Ureter (tissue), 1 donor: Measurements from ENCODE around the gene RIMS4. TPM values are rescaled to one million over a fixed set of nuclear protein-coding genes. Genes with fewer than 3 reads are reported as not detected.

Experiments
- DNase-seq: peaks from one replicate; pipeline ENCODE4 v3.0.0-alpha.2; 2020; ENCODE audit warnings: low spot score
- total RNA-seq: library from RNA; stranded (reverse); gene quantifications from one replicate; pipeline ENCODE4 v1.2.4, GENCODE V29; 2023
- donor health status: DM: yes; HTN: yes; CAD: no.

The RIMS4 gene
- total RNA-seq, 1 donor from 2014 or later: 0.44 TPM

- DNase-seq: no peak
Measured at GRCh38 chr20:44720997-44721784, 89.2 kb downstream of the RIMS4 start.

GRCh38 chr20:44720621-44720996, 89.7 kb downstream of the RIMS4 start:
- DNase-seq: no peak

- no peak for DNase-seq
Measured at GRCh38 chr20:44719841-44720240, 90.5 kb downstream of the RIMS4 start.

- DNase-seq: no peak
Measured at GRCh38 chr20:44717986-44718385, 92.4 kb downstream of the RIMS4 start.

GRCh38 chr20:44716309-44717106, 93.8 kb downstream of the RIMS4 start:
- no peak for DNase-seq

GRCh38 chr20:44715499-44716308, 94.6 kb downstream of the RIMS4 start:
- DNase-seq: no peak

GRCh38 chr20:44714701-44715498, 95.4 kb downstream of the RIMS4 start, which contains the start of gene CCN5:
CCN5 (plus strand) TSS chr20:44715369; CDS start chr20:44715391, 22 bp downstream.
- peak; percentile 91 for DNase-seq

- no peak for DNase-seq
Measured at GRCh38 chr20:44714102-44714700, 96.1 kb downstream of the RIMS4 start.

- DNase-seq: no peak
Measured at GRCh38 chr20:44711237-44711636, 99.1 kb downstream of the RIMS4 start.

GRCh38 chr20:44709797-44710196, 100.5 kb downstream of the RIMS4 start:
- no peak for DNase-seq

GRCh38 chr20:44709380-44709779, 101.0 kb downstream of the RIMS4 start:
- DNase-seq: no peak

- no peak for DNase-seq
Measured at GRCh38 chr20:44707018-44707579, 103.2 kb downstream of the RIMS4 start.

GRCh38 chr20:44706301-44707017, 103.9 kb downstream of the RIMS4 start:
- no peak for DNase-seq

- DNase-seq: no peak
Measured at GRCh38 chr20:44705364-44706094, 104.8 kb downstream of the RIMS4 start.

- no peak for DNase-seq
Measured at GRCh38 chr20:44704551-44704971, 105.8 kb downstream of the RIMS4 start.

GRCh38 chr20:44703956-44704488, 106.3 kb downstream of the RIMS4 start:
- no peak for DNase-seq

- no peak for DNase-seq
Measured at GRCh38 chr20:44703183-44703925, 107.0 kb downstream of the RIMS4 start.

- DNase-seq: peak; percentile 83
Measured at GRCh38 chr20:44702776-44703175, 107.6 kb downstream of the RIMS4 start.
